Measurements from ENCODE around the gene SSBP4. TPM values are rescaled to one million over a fixed set of nuclear protein-coding genes. Genes with fewer than 3 reads are reported as not detected.

Gene SSBP4
- polyA plus RNA-seq, 2 of the 4 experiments (the other 2 are of a cell fraction) = 6.9 to 43.2 TPM

- FAIRE-seq = no peak
- ChIA-PET POLR2A (no interaction called here), CTCF (interaction anchor here (1.3 to 6.7 kb wide), 3 partner anchors 12 to 26 kb away, joined by 3 to 30 read pairs (median 8); no protein-coding TSS in a partner anchor)
- 78% methylated on average over 6 of the region's 14 CpGs for WGBS (ENCODE audit: missing lambda C conversion rate)
- Histone ChIP-seq H3K4me3 (no peak overlapping the region), H3K4me1 (peaks cover 21% of the 10 kb centered on the region), H3K27ac (peak overlapping the region in 1 of 2 experiments; percentile 98; a peak in 2 of 6 replicates), H3K4me2 (no peak overlapping the region), H3K9me3 (no peaks in the 10 kb centered on the region)
- ATAC-seq = no peak
- TF ChIP-seq PHF8 (IDR thresholded peaks at IDR 0.05; ENCODE audit: borderline replicate concordance, low read depth) (no peak), EHF (CRISPR knock-in tag; IDR thresholded peaks at IDR 0.05) (no peak)
- no peak for DNase-seq (ENCODE audit: low read depth in 1 of 2, low spot score in 1 of 2)
These were observed 57.4 kb downstream of the SSBP4 start for GRCh38 chr19:18476507-18477041.

- no peaks in the 10 kb centered on the region for H3K9me3 ChIP-seq
- H3K27ac ChIP-seq = peak overlapping the region in 1 of 2 experiments; percentile 98; a peak in 2 of 6 replicates
- no peak for TF ChIP-seq BCL3 (IDR thresholded peaks at IDR 0.05)
- 0 out of 5 replicates have a peak, but pooled peaks of 1 of the 2 experiments have one; percentile 5 for TF ChIP-seq RAD21 (conservative IDR thresholded peaks at IDR 0.05 in 1 of 2, IDR thresholded peaks at IDR 0.05 in 1 of 2)
- TF ChIP-seq NFE2L2 (conservative IDR thresholded peaks at IDR 0.05; ENCODE audit: low read length) = no peak
- no peak for TF ChIP-seq CBX2 (IDR thresholded peaks at IDR 0.05; ENCODE audit: borderline replicate concordance, low read depth)
- no peak for TF ChIP-seq FOSL2 (IDR thresholded peaks at IDR 0.05)
- TF ChIP-seq FOSL2 (CRISPR knock-in tag; IDR thresholded peaks at IDR 0.05) = no peak
- TF ChIP-seq ELK1 (IDR thresholded peaks at IDR 0.05; ENCODE audit: low read depth, low read length) = no peak
- WGBS (ENCODE audit: missing lambda C conversion rate) = 86% methylated on average over 24 of the region's 24 CpGs
- no peak overlapping the region for H3K4me2 ChIP-seq
- POLR2A ChIA-PET = no interaction called here
- no peak overlapping the region for H3K4me3 ChIP-seq
- CTCF ChIA-PET = interaction anchor here (1.4 to 6.7 kb wide), 4 partner anchors 7 to 14 kb away, joined by 4 to 30 read pairs (median 6); no protein-coding TSS in a partner anchor
- DNase-seq (ENCODE audit: low read depth in 1 of 2, low spot score in 1 of 2) = peak in 1 of 2 experiments; percentile 35
- ATAC-seq = no peak
- FAIRE-seq = no peak
- peaks cover 21% of the 10 kb centered on the region for H3K4me1 ChIP-seq
These were observed 58.0 kb downstream of the SSBP4 start for GRCh38 chr19:18477042-18477779.

GRCh38 chr19:18477974-18478373 lies 58.8 kb downstream of the SSBP4 start:
- no peak for FAIRE-seq
- DNase-seq (ENCODE audit: low read depth in 1 of 2, low spot score in 1 of 2) = no peak
- no peaks in the 10 kb centered on the region for H3K9me3 ChIP-seq
- ChIA-PET CTCF (interaction anchor here (0.6 to 6.7 kb wide), 4 partner anchors 8 to 397 kb away, joined by 3 to 30 read pairs (median 4); no protein-coding TSS in a partner anchor), POLR2A (interaction anchor here (1.3 kb wide), 1 partner anchor 80 kb away, joined by 3 read pairs; the partner anchor contains the start of gene KXD1)
- no peak overlapping the region for H3K4me3 ChIP-seq
- WGBS (ENCODE audit: missing lambda C conversion rate) = 89% methylated on average over 8 of the region's 8 CpGs
- peak overlapping the region; percentile 82 to 98 for H3K27ac ChIP-seq
- H3K4me2 ChIP-seq = no peak overlapping the region
- H3K4me1 ChIP-seq = peaks cover 21% of the 10 kb centered on the region
- TF ChIP-seq BHLHE40 (IDR thresholded peaks at IDR 0.05; ENCODE audit: low read depth, low read length) (no peak), RAD21 (conservative IDR thresholded peaks at IDR 0.05 in 1 of 2, IDR thresholded peaks at IDR 0.05 in 1 of 2) (no peak), ESRRA (IDR thresholded peaks at IDR 0.05; ENCODE audit: borderline replicate concordance, low read length) (no peak), HDAC2 (IDR thresholded peaks at IDR 0.05) (no peak), KDM1A (IDR thresholded peaks at IDR 0.05; ENCODE audit: low read depth) (no peak)
- no peak for ATAC-seq
